Stomach smooth muscle (tissue), 2 donors: ENCODE data around the gene FADS2.
"Not testable (repeated sequence)": the region's sequence is repeated elsewhere in the genome, so short reads cannot be mapped to it uniquely, and the experiment has no call there.

ENCODE experiments used
- H3K27ac ChIP-seq: one replicate; pipeline ENCODE4 v1.7.0; 2013; ENCODE audit warnings: mild to moderate bottlenecking, low read length, inconsistent platforms
- H3K27me3 ChIP-seq, 2 donors: one replicate each; pipeline ENCODE4 v1.7.0; 2013; ENCODE audit warnings: low read length in 2 of 2; ENCODE audit not compliant: insufficient read depth in 2 of 2, control insufficient read depth in 1 of 2
- H3K36me3 ChIP-seq, 2 donors: one replicate each; pipeline ENCODE4 v1.7.0; 2013; ENCODE audit warnings: low read length in 2 of 2; ENCODE audit not compliant: control insufficient read depth in 2 of 2, insufficient read depth in 2 of 2
- H3K4me1 ChIP-seq: one replicate; pipeline ENCODE4 v1.7.0; 2013; ENCODE audit warnings: low read length; ENCODE audit not compliant: control insufficient read depth, insufficient read depth
- H3K4me3 ChIP-seq, 2 donors: one replicate each; pipeline ENCODE4 v1.7.0; 2013; ENCODE audit warnings: low read length in 2 of 2
- H3K9ac ChIP-seq, 2 donors: one replicate each; pipeline ENCODE4 v1.7.0; 2013; ENCODE audit warnings: low read length in 2 of 2, mild to moderate bottlenecking in 1 of 2
- H3K9me3 ChIP-seq, 2 donors: one replicate each; pipeline ENCODE4 v1.7.0; 2013; ENCODE audit warnings: low read length in 2 of 2; ENCODE audit not compliant: control insufficient read depth in 2 of 2
- donor health status: healthy.
- donor health status: Pancreatic carcinoma.

The FADS2 gene

GRCh38 chr11:61871158-61871597, 43.1 kb downstream of the FADS2 start:
- H3K4me3 ChIP-seq: peak overlapping the region in 1 of 2 donors; percentile 55
- H3K9ac ChIP-seq: no peak overlapping the region
- peaks cover 2 to 3% of the 10 kb centered on the region in 2 donors for H3K27me3 ChIP-seq
- H3K9me3 ChIP-seq: no peaks in the 10 kb centered on the region
- H3K36me3 ChIP-seq: no peaks in the 10 kb centered on the region
- H3K27ac ChIP-seq: no peak overlapping the region
- peaks cover 10% of the 10 kb centered on the region for H3K4me1 ChIP-seq

DNA sequence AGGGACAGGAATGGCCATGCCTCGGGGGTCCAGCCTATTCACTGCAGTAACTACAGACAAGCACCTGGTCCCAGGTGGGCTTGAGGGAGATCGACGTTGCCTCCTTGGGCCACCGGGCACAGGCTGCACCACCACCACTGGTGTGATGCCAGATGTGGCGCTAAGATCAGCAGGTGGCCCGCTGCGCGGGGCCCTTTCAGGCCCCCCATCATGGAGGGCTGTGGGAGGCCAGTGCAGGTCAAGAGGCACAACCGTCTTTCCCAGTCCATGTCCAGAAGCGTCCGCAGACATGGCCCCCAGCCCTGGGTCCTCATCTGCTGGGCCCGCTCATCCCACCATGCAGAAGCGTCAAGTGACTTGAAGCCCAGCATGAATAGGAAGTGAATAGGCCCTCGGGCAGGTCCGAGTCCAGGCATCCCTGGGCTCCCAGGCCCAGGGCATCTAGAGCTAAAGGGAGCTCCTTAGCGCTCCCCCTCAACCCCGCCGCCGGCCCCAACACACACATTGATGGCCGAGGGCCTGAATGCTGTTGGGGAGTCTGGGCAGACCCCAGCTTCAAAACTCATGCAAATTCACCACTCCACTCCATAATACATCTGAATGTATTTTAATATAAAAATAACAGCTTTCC, 45.0 kb downstream of the FADS2 start:
- H3K9me3 ChIP-seq: no peaks in the 10 kb centered on the region
- no peak overlapping the region for H3K27ac ChIP-seq
- H3K36me3 ChIP-seq: peaks cover 0 to 2% of the 10 kb centered on the region in 2 donors
- peaks cover 10% of the 10 kb centered on the region for H3K4me1 ChIP-seq
- peaks cover 2 to 3% of the 10 kb centered on the region in 2 donors for H3K27me3 ChIP-seq
- no peak overlapping the region for H3K4me3 ChIP-seq
- H3K9ac ChIP-seq: no peak overlapping the region

- no peak overlapping the region for H3K9ac ChIP-seq
- H3K4me3 ChIP-seq: no peak overlapping the region
- peaks cover 10% of the 10 kb centered on the region for H3K4me1 ChIP-seq
- H3K27ac ChIP-seq: no peak overlapping the region
- H3K36me3 ChIP-seq: peaks cover 2% of the 10 kb centered on the region in 2 donors
- H3K27me3 ChIP-seq: peaks cover 2 to 3% of the 10 kb centered on the region in 2 donors
- H3K9me3 ChIP-seq: no peaks in the 10 kb centered on the region
These were observed 45.7 kb downstream of the FADS2 start for GRCh38 chr11:61873588-61874376.

GRCh38 chr11:61874377-61874809, 46.3 kb downstream of the FADS2 start:
- peaks cover 2 to 3% of the 10 kb centered on the region in 2 donors for H3K36me3 ChIP-seq
- H3K9ac ChIP-seq: no peak overlapping the region
- H3K27me3 ChIP-seq: peaks cover 2 to 3% of the 10 kb centered on the region in 2 donors
- no peaks in the 10 kb centered on the region for H3K9me3 ChIP-seq
- H3K4me3 ChIP-seq: no peak overlapping the region
- peaks cover 10% of the 10 kb centered on the region for H3K4me1 ChIP-seq
- H3K27ac ChIP-seq: no peak overlapping the region

GRCh38 chr11:61874853-61875252, 46.8 kb downstream of the FADS2 start:
- peaks cover 2 to 3% of the 10 kb centered on the region in 2 donors for H3K36me3 ChIP-seq
- H3K27ac ChIP-seq: no peak overlapping the region
- no peak overlapping the region for H3K4me3 ChIP-seq
- no peak overlapping the region for H3K9ac ChIP-seq
- no peaks in the 10 kb centered on the region for H3K9me3 ChIP-seq
- peaks cover 0 to 3% of the 10 kb centered on the region in 2 donors for H3K27me3 ChIP-seq
- peaks cover 10% of the 10 kb centered on the region for H3K4me1 ChIP-seq

- Histone ChIP-seq H3K36me3 (peaks cover 2 to 3% of the 10 kb centered on the region in 2 donors), H3K4me3 (no peak overlapping the region), H3K27me3 (peaks cover 0 to 3% of the 10 kb centered on the region in 2 donors), H3K4me1 (peaks cover 8% of the 10 kb centered on the region), H3K27ac (no peak overlapping the region), H3K9me3 (no peaks in the 10 kb centered on the region), H3K9ac (no peak overlapping the region)
These were observed 47.6 kb downstream of the FADS2 start for GRCh38 chr11:61875698-61876097.

- H3K9me3 ChIP-seq: no peaks in the 10 kb centered on the region
- no peak overlapping the region for H3K27ac ChIP-seq
- no peak overlapping the region for H3K4me3 ChIP-seq
- no peaks in the 10 kb centered on the region for H3K27me3 ChIP-seq
- H3K4me1 ChIP-seq: no peaks in the 10 kb centered on the region
- peaks cover 2 to 3% of the 10 kb centered on the region in 2 donors for H3K36me3 ChIP-seq
- no peak overlapping the region for H3K9ac ChIP-seq
These were observed 51.1 kb downstream of the FADS2 start for GRCh38 chr11:61879152-61879551.

- no peaks in the 10 kb centered on the region for H3K4me1 ChIP-seq
- H3K36me3 ChIP-seq: peaks cover 2 to 3% of the 10 kb centered on the region in 2 donors
- no peaks in the 10 kb centered on the region for H3K27me3 ChIP-seq
- no peak overlapping the region for H3K27ac ChIP-seq
- H3K9ac ChIP-seq: no peak overlapping the region
- no peak overlapping the region for H3K4me3 ChIP-seq
- H3K9me3 ChIP-seq: no peaks in the 10 kb centered on the region
These were observed 51.9 kb downstream of the FADS2 start for GRCh38 chr11:61880031-61880430.

DNA sequence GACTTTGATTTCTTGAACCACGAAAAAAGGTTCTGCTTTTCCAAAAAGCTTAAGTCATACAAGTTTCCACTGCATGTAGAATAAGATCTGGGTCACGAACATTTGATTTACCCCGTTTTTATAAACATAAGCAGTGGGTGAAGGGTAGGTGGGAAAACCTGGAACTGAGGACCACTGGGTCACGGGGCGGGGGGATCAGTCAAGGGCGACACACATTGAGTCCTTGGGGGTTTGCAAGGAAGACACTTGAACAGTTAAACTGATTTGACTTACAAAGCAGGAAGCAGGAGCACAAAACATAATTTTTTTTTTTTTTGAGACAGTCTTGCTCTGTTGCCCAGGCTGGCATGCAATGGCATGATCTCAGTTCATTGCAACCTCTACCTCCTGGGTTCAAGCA, 52.4 kb downstream of the FADS2 start:
- Histone ChIP-seq H3K9me3 (no peaks in the 10 kb centered on the region), H3K4me1 (no peaks in the 10 kb centered on the region), H3K27me3 (no peaks in the 10 kb centered on the region), H3K27ac (no peak overlapping the region), H3K9ac (no peak overlapping the region), H3K36me3 (peaks cover 2 to 3% of the 10 kb centered on the region in 2 donors), H3K4me3 (no peak overlapping the region)

GRCh38 chr11:61881397-61881796, 53.3 kb downstream of the FADS2 start:
- no peak overlapping the region for H3K4me3 ChIP-seq
- H3K9ac ChIP-seq: no peak overlapping the region
- no peaks in the 10 kb centered on the region for H3K4me1 ChIP-seq
- H3K27me3 ChIP-seq: no peaks in the 10 kb centered on the region
- peaks cover 2 to 3% of the 10 kb centered on the region in 2 donors for H3K36me3 ChIP-seq
- H3K27ac ChIP-seq: no peak overlapping the region
- no peaks in the 10 kb centered on the region for H3K9me3 ChIP-seq

- H3K27ac ChIP-seq, H3K4me1 ChIP-seq: not testable (repeated sequence)
These were observed 54.2 kb downstream of the FADS2 start for GRCh38 chr11:61882267-61882666.

More at GRCh38 chr11:61882267-61882666, 54.2 kb downstream of the FADS2 start:
- H3K27me3 ChIP-seq, H3K9me3 ChIP-seq, H3K36me3 ChIP-seq, H3K9ac ChIP-seq, H3K4me3 ChIP-seq: not testable (repeated sequence)
